ACC112 (cell line): ENCODE data around the gene VSTM2L.

Source experiments
- H2AFZ ChIP-seq: fragments of 200-600 bp; sonication (generic); one replicate; pipeline ENCODE4 v1.6.0; 2017; ENCODE audit warnings: antibody characterized with exemption, low read length; ENCODE audit not compliant: unreplicated experiment
- H3K27ac ChIP-seq: fragments of 200-600 bp; sonication (generic); 2 replicates; pipeline ENCODE4 v1.5.1; 2014; ENCODE audit warnings: low read depth, mild to moderate bottlenecking, antibody characterized with exemption, low read length, moderate library complexity
- H3K27me3 ChIP-seq: fragments of 200-600 bp; sonication (generic); 2 replicates; pipeline ENCODE4 v1.6.1; 2014; ENCODE audit warnings: mild to moderate bottlenecking, antibody characterized with exemption, low read length, moderate library complexity, mixed read lengths; ENCODE audit not compliant: insufficient read depth
- H3K36me3 ChIP-seq: fragments of 200-600 bp; sonication (generic); 2 replicates; pipeline ENCODE4 v1.6.1; 2016; ENCODE audit warnings: mild to moderate bottlenecking, antibody characterized with exemption, low read length, moderate library complexity, mixed read lengths; ENCODE audit not compliant: insufficient read depth
- H3K4me1 ChIP-seq: fragments of 200-600 bp; sonication (generic); one replicate; pipeline ENCODE4 v1.6.1; 2016; ENCODE audit warnings: low read length, mixed read lengths; ENCODE audit not compliant: insufficient read depth, unreplicated experiment, control insufficient read depth
- H3K4me3 ChIP-seq: fragments of 200-600 bp; sonication (generic); 2 replicates; pipeline ENCODE4 v1.5.1; 2014; ENCODE audit warnings: mild to moderate bottlenecking, low read depth, low read length
- H3K79me2 ChIP-seq: fragments of 200-600 bp; sonication (generic); one replicate; pipeline ENCODE4 v1.6.0; 2016; ENCODE audit warnings: low read length; ENCODE audit not compliant: control insufficient read depth, unreplicated experiment, insufficient read depth

VSTM2L gene

GRCh38 chr20:37983286-37983685, 80.4 kb downstream of the VSTM2L start:
- Histone ChIP-seq H3K27ac (no peak overlapping the region), H3K4me1 (no peaks in the 10 kb centered on the region), H3K27me3 (no peaks in the 10 kb centered on the region), H3K79me2 (no peaks in the 10 kb centered on the region), H3K36me3 (0 out of 2 replicates have a peak, but pooled peaks cover 4% of the 10 kb centered on the region), H3K4me3 (no peak overlapping the region), H2AFZ (no peak overlapping the region)

- Histone ChIP-seq H3K27me3 (no peaks in the 10 kb centered on the region), H3K4me1 (no peaks in the 10 kb centered on the region), H3K4me3 (no peak overlapping the region), H3K27ac (no peak overlapping the region), H2AFZ (no peak overlapping the region), H3K36me3 (0 out of 2 replicates have a peak, but pooled peaks cover 4% of the 10 kb centered on the region), H3K79me2 (no peaks in the 10 kb centered on the region)
These were observed 81.3 kb downstream of the VSTM2L start for GRCh38 chr20:37984018-37984785.

- Histone ChIP-seq H2AFZ (no peak overlapping the region), H3K4me1 (peaks cover 20% of the 10 kb centered on the region), H3K27me3 (no peaks in the 10 kb centered on the region), H3K4me3 (no peak overlapping the region), H3K79me2 (no peaks in the 10 kb centered on the region), H3K36me3 (0 out of 2 replicates have a peak, but pooled peaks cover 4% of the 10 kb centered on the region), H3K27ac (no peak overlapping the region)
These were observed 83.3 kb downstream of the VSTM2L start for GRCh38 chr20:37986044-37986858.

GRCh38 chr20:37986873-37987601, 84.1 kb downstream of the VSTM2L start:
- Histone ChIP-seq H2AFZ (no peak overlapping the region), H3K4me1 (peaks cover 27% of the 10 kb centered on the region), H3K4me3 (no peak overlapping the region), H3K79me2 (no peaks in the 10 kb centered on the region), H3K27me3 (no peaks in the 10 kb centered on the region), H3K36me3 (no peaks in the 10 kb centered on the region), H3K27ac (no peak overlapping the region)

GRCh38 chr20:37987602-37988290, 84.8 kb downstream of the VSTM2L start:
- H2AFZ ChIP-seq, result no peak overlapping the region
- no peak overlapping the region for H3K27ac ChIP-seq
- no peaks in the 10 kb centered on the region for H3K27me3 ChIP-seq
- peaks cover 31% of the 10 kb centered on the region for H3K4me1 ChIP-seq
- H3K36me3 ChIP-seq, result no peaks in the 10 kb centered on the region
- no peaks in the 10 kb centered on the region for H3K79me2 ChIP-seq
- H3K4me3 ChIP-seq, result no peak overlapping the region

GRCh38 chr20:37988306-37988954, 85.5 kb downstream of the VSTM2L start:
- Histone ChIP-seq H3K4me1 (peaks cover 35% of the 10 kb centered on the region), H3K27me3 (no peaks in the 10 kb centered on the region), H3K4me3 (no peak overlapping the region), H3K27ac (no peak overlapping the region), H3K79me2 (no peaks in the 10 kb centered on the region), H2AFZ (no peak overlapping the region), H3K36me3 (no peaks in the 10 kb centered on the region)

- H3K27ac ChIP-seq, result peak overlapping the region; percentile 88
- H3K4me3 ChIP-seq, result no peak overlapping the region
- H3K79me2 ChIP-seq, result no peaks in the 10 kb centered on the region
- no peak overlapping the region for H2AFZ ChIP-seq
- no peaks in the 10 kb centered on the region for H3K27me3 ChIP-seq
- no peaks in the 10 kb centered on the region for H3K36me3 ChIP-seq
- peaks cover 42% of the 10 kb centered on the region for H3K4me1 ChIP-seq
These were observed 86.8 kb downstream of the VSTM2L start for GRCh38 chr20:37989601-37990295.

- no peaks in the 10 kb centered on the region for H3K27me3 ChIP-seq
- H3K79me2 ChIP-seq, result no peaks in the 10 kb centered on the region
- peaks cover 50% of the 10 kb centered on the region for H3K4me1 ChIP-seq
- no peaks in the 10 kb centered on the region for H3K36me3 ChIP-seq
- H2AFZ ChIP-seq, result no peak overlapping the region
- H3K27ac ChIP-seq, result peak overlapping the region; percentile 88
- no peak overlapping the region for H3K4me3 ChIP-seq
These were observed 87.7 kb downstream of the VSTM2L start for GRCh38 chr20:37990571-37991151.

GRCh38 chr20:37991157-37991866, 88.4 kb downstream of the VSTM2L start:
- H3K36me3 ChIP-seq, result no peaks in the 10 kb centered on the region
- no peak overlapping the region for H2AFZ ChIP-seq
- H3K4me3 ChIP-seq, result no peak overlapping the region
- H3K4me1 ChIP-seq, result peaks cover 50% of the 10 kb centered on the region
- H3K27ac ChIP-seq, result peak overlapping the region; percentile 78
- no peaks in the 10 kb centered on the region for H3K79me2 ChIP-seq
- H3K27me3 ChIP-seq, result no peaks in the 10 kb centered on the region
